SK-N-SH treated with all-trans-retinoic acid at 6 μM for 48 hours (cell line): ENCODE measurements around the gene GSS.

Experiments used
- PPARA ChIP-seq: fragments of 250-450 bp; sonication (Bioruptor Pico); IDR thresholded peaks from 2 replicates; pipeline ENCODE4 v1.5.0; 2020; ENCODE audit warnings: mild to moderate bottlenecking, borderline replicate concordance
- RARB ChIP-seq: fragments of 250-450 bp; sonication (Bioruptor Pico); IDR thresholded peaks from 2 replicates; pipeline ENCODE4 v1.8.0; 2021; ENCODE audit warnings: mild to moderate bottlenecking, moderate library complexity
- ZFP3 ChIP-seq: fragments of 250-450 bp; sonication (Bioruptor Pico); IDR thresholded peaks from 2 replicates; pipeline ENCODE4 v1.5.0; 2020; ENCODE audit warnings: mild to moderate bottlenecking, moderate library complexity
- ZFP30 ChIP-seq: fragments of 450-650 bp; formaldehyde crosslinking; IDR thresholded peaks from 2 replicates; pipeline ENCODE4 v1.5.0; 2022; ENCODE audit warnings: mild to moderate bottlenecking, moderate library complexity
- ZNF565 ChIP-seq: fragments of 450-650 bp; formaldehyde crosslinking; conservative IDR thresholded peaks from 2 replicates; pipeline ENCODE4 v1.5.0; 2020; ENCODE audit warnings: low read depth, mild to moderate bottlenecking, moderate library complexity

DNA sequence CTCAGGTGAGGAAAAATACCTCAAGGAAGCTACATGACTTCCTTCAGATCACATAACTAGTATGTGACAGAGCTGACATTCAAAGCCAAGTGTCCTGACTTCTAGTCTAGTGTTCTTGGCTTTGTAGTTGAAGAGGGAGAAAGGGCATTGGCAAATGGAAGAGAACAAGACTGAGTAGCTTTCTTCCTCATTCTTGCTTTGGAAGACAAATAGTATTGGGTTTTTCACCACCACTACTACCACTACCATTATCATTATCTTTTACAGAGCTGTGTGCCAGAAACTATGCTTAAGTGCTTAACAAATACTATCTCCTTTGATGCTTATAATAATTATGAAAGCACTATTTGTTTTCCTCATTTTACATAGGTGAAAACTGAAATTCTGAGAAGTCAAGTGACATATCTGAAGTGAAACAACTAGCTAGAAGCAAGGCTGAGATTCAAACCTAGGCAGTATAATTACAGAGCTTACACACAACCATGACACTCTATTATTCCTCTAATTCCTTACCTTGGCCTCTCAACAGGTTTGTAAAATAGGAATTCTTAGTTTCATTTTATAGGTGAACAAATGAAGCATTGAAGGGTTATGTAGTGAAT lies 72.4 kb downstream of the GSS start:
- no peak for TF ChIP-seq ZFP3 (CRISPR knock-in tag)
- TF ChIP-seq RARB: no peak
- TF ChIP-seq PPARA (CRISPR knock-in tag): no peak
- TF ChIP-seq ZNF565: no peak
- TF ChIP-seq ZFP30: no peak
